Neuronal stem cell (in vitro differentiated cells): Measurements from ENCODE around the gene GET4.
A peak's percentile ranks its signal among the peaks of the same experiment; 100 is the strongest.

Source experiments
- DNase-seq: peaks from one replicate; pipeline ENCODE4 v3.0.0-alpha.2; 2013; ENCODE audit warnings: low spot score
- H2AFZ ChIP-seq: one replicate; pipeline ENCODE4 v1.6.1; 2013; ENCODE audit warnings: mild to moderate bottlenecking, low read length, inconsistent platforms
- H2AK5ac ChIP-seq: 2 replicates; pipeline ENCODE4 v1.6.1; 2013; ENCODE audit warnings: low read depth, mild to moderate bottlenecking, inconsistent platforms, low read length, moderate library complexity, mixed read lengths
- H2BK120ac ChIP-seq: 2 replicates; pipeline ENCODE4 v1.6.1; 2013; ENCODE audit warnings: low read depth, mild to moderate bottlenecking, inconsistent platforms, low read length, moderate library complexity, mixed read lengths
- H2BK12ac ChIP-seq: one replicate; pipeline ENCODE4 v1.6.1; 2013; ENCODE audit warnings: low read length, inconsistent platforms
- H2BK15ac ChIP-seq: 2 replicates; pipeline ENCODE4 v1.6.1; 2013; ENCODE audit warnings: mild to moderate bottlenecking, low read length, inconsistent platforms, mixed read lengths
- H2BK5ac ChIP-seq: one replicate; pipeline ENCODE4 v1.6.1; 2013; ENCODE audit warnings: inconsistent platforms, mild to moderate bottlenecking, low read length, moderate library complexity
- H3K14ac ChIP-seq: one replicate; pipeline ENCODE4 v1.6.1; 2013; ENCODE audit warnings: low read length, inconsistent platforms
- H3K18ac ChIP-seq: 2 replicates; pipeline ENCODE4 v1.6.1; 2013; ENCODE audit warnings: low read length, inconsistent platforms
- H3K23ac ChIP-seq: 2 replicates; pipeline ENCODE4 v1.6.1; 2013; ENCODE audit warnings: low read depth, mild to moderate bottlenecking, mixed read lengths, low read length, inconsistent platforms; ENCODE audit not compliant: poor library complexity
- H3K27ac ChIP-seq: replicated peaks from 3 replicates; pipeline ENCODE4 v1.5.1; 2013; ENCODE audit warnings: low read length, inconsistent platforms
- H3K27me3 ChIP-seq, 3 experiments: 2 replicates each; pipeline ENCODE4 v1.6.1; 2013; ENCODE audit warnings: low read length in 3 of 3, mild to moderate bottlenecking in 2 of 3, inconsistent platforms in 1 of 3, low read depth in 1 of 3, mixed read lengths in 1 of 3, moderate library complexity in 1 of 3; ENCODE audit not compliant: control insufficient read depth in 3 of 3, insufficient read depth in 3 of 3
- H3K36me3 ChIP-seq, 2 donors: replicated peaks in 1 of 2; 2 replicates each; pipeline ENCODE4 v1.6.1; 2013; ENCODE audit warnings: low read length in 2 of 2; ENCODE audit not compliant: control insufficient read depth in 2 of 2, insufficient read depth in 2 of 2
- H3K4ac ChIP-seq: 2 replicates; pipeline ENCODE4 v1.6.1; 2013; ENCODE audit warnings: inconsistent platforms, mild to moderate bottlenecking, low read length, moderate library complexity
- H3K4me1 ChIP-seq, 2 donors: 1 replicate in 1 of 2; 2 replicates in 1 of 2; pipeline ENCODE4 v1.6.1; 2013; ENCODE audit warnings: low read length in 2 of 2, low read depth in 1 of 2; ENCODE audit not compliant: control insufficient read depth in 2 of 2, insufficient read depth in 1 of 2
- H3K4me2 ChIP-seq: one replicate; pipeline ENCODE4 v1.6.1; 2013; ENCODE audit warnings: mild to moderate bottlenecking, low read length, inconsistent platforms; ENCODE audit not compliant: insufficient read depth, poor library complexity, severe bottlenecking
- H3K4me3 ChIP-seq, 2 donors: 2 replicates each; pipeline ENCODE4 v1.5.1; 2013; ENCODE audit warnings: low read length in 2 of 2, mild to moderate bottlenecking in 2 of 2, inconsistent platforms in 1 of 2, moderate library complexity in 1 of 2
- H3K79me1 ChIP-seq: one replicate; pipeline ENCODE4 v1.6.1; 2013; ENCODE audit warnings: low read depth, mild to moderate bottlenecking, inconsistent platforms, low read length, moderate library complexity
- H3K9ac ChIP-seq: one replicate; pipeline ENCODE4 v1.6.1; 2013; ENCODE audit warnings: mild to moderate bottlenecking, low read depth, low read length, inconsistent platforms; ENCODE audit not compliant: poor library complexity
- H3K9me3 ChIP-seq, 2 donors: replicated peaks in 1 of 2; 2 replicates each; pipeline versions ENCODE3 to v1.6.1; 2013; ENCODE audit warnings: low read length in 2 of 2, mild to moderate bottlenecking in 2 of 2, inconsistent platforms in 1 of 2, low read depth in 1 of 2, mixed read lengths in 1 of 2, moderate library complexity in 1 of 2; ENCODE audit not compliant: control insufficient read depth in 2 of 2, insufficient read depth in 1 of 2
- H4K8ac ChIP-seq: one replicate; pipeline ENCODE4 v1.6.1; 2013; ENCODE audit warnings: low read depth, mild to moderate bottlenecking, inconsistent platforms, low read length, moderate library complexity
- H4K91ac ChIP-seq: one replicate; pipeline ENCODE4 v1.6.1; 2013; ENCODE audit warnings: low read length, low read depth, mild to moderate bottlenecking, inconsistent platforms; ENCODE audit not compliant: poor library complexity
- WGBS, 2 donors: extraction: QIAGEN DNeasy Blood & Tissue Kit; methylation state at CpG; one replicate each; pipeline ENCODE4 v1.1.7; 2013; ENCODE audit warnings: missing lambda C conversion rate in 2 of 2, mixed read lengths in 1 of 2; ENCODE audit not compliant: insufficient read length in 2 of 2, insufficient replicate concordance in 1 of 2; ENCODE audit errors: extremely low coverage in 2 of 2; 5-methylcytosine and 5-hydroxymethylcytosine counted together

The GET4 gene

DNA sequence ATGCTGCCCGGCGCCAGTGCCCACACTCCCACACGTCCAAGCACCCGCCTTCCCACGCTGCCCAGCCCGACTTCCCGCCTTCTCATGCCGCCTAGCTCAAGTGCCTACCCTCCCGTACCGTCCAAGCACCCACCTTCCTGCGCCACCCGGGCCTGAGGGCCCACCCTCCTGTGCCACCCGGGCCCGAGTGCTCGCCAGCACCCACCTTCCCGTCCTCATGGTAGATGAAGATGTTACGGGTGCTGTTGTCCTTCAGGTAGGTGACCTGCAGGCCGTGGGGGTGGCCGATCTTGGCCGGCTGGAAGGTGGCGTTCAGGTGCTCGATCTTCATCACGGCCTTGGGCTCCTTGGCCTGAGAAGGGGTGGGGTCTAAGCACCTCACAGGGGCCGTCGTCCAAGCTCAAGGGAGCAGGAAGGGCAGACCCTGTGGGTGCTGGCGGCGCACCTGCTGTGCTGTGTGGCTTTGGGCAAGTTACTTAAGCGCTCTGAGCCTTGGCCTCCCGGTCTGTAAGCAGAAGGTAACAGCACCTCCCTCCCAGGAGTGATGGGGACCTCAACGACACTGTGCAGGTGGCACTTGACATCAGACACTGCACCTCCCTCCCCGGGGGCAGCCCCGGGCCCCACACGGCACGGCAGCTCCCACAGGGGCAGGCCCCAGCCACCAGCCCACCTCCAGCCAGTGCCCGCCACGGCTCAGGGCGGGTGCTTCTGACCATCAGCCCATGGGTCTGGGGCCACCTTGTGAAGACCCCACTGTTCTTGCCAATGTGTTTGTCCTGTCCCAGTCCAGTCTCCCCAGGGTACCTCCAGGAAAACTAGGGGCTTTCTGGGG, 27.8 kb downstream of the GET4 start:
- H2BK5ac ChIP-seq = peak overlapping the region; percentile 75
- peak overlapping the region; percentile 23 for H4K8ac ChIP-seq
- no peak overlapping the region for H3K9ac ChIP-seq
- H3K4me3 ChIP-seq = no peak overlapping the region
- no peak overlapping the region for H3K27ac ChIP-seq
- peaks cover 2 to 4% of the 10 kb centered on the region in 2 donors for H3K4me1 ChIP-seq
- no peak overlapping the region for H4K91ac ChIP-seq
- H2BK15ac ChIP-seq = peak overlapping the region; percentile 75
- H3K4ac ChIP-seq = no peak overlapping the region
- H3K9me3 ChIP-seq = no peaks in the 10 kb centered on the region
- no peak overlapping the region for H3K4me2 ChIP-seq
- H3K27me3 ChIP-seq = peaks cover 0 to 33% (median 9%) of the 10 kb centered on the region in 3 experiments
- peak overlapping the region; percentile 97 for H2AK5ac ChIP-seq
- WGBS, 2 donors = no CpG with 5 or more reads among the region's 37 CpGs
- H3K23ac ChIP-seq = peak overlapping the region; percentile 68
- peak overlapping the region; percentile 47 for H2BK120ac ChIP-seq
- no peak overlapping the region for H2AFZ ChIP-seq
- DNase-seq = no peak
- peak overlapping the region; percentile 84 for H2BK12ac ChIP-seq
- H3K79me1 ChIP-seq = peaks cover 6% of the 10 kb centered on the region
- H3K36me3 ChIP-seq = no peaks in the 10 kb centered on the region
- H3K18ac ChIP-seq = peak overlapping the region; percentile 48
- peak overlapping the region; percentile 38 for H3K14ac ChIP-seq

- H2BK15ac ChIP-seq = no peak overlapping the region
- peak overlapping the region; percentile 97 for H2AK5ac ChIP-seq
- H2BK5ac ChIP-seq = peak overlapping the region; percentile 75
- no peaks in the 10 kb centered on the region for H3K9me3 ChIP-seq
- WGBS, 2 donors = no CpG with 5 or more reads among the region's 20 CpGs
- H3K4ac ChIP-seq = no peak overlapping the region
- H3K23ac ChIP-seq = no peak overlapping the region
- no peak overlapping the region for H3K4me3 ChIP-seq
- H3K27me3 ChIP-seq = peaks cover 3 to 39% (median 15%) of the 10 kb centered on the region in 3 experiments
- peak overlapping the region; percentile 69 for H2AFZ ChIP-seq
- no peak overlapping the region for H3K27ac ChIP-seq
- peaks cover 7% of the 10 kb centered on the region for H3K79me1 ChIP-seq
- no peak overlapping the region for H3K14ac ChIP-seq
- peaks cover 0 to 2% of the 10 kb centered on the region in 2 donors for H3K4me1 ChIP-seq
- H3K18ac ChIP-seq = peak overlapping the region; percentile 57
- H3K4me2 ChIP-seq = no peak overlapping the region
- no peak overlapping the region for H3K9ac ChIP-seq
- no peak overlapping the region for H4K91ac ChIP-seq
- DNase-seq = no peak
- no peak overlapping the region for H2BK120ac ChIP-seq
- no peak overlapping the region for H4K8ac ChIP-seq
- H3K36me3 ChIP-seq = no peaks in the 10 kb centered on the region
- H2BK12ac ChIP-seq = no peak overlapping the region
Measured at GRCh38 chr7:904847-905246, 28.5 kb downstream of the GET4 start.

DNA sequence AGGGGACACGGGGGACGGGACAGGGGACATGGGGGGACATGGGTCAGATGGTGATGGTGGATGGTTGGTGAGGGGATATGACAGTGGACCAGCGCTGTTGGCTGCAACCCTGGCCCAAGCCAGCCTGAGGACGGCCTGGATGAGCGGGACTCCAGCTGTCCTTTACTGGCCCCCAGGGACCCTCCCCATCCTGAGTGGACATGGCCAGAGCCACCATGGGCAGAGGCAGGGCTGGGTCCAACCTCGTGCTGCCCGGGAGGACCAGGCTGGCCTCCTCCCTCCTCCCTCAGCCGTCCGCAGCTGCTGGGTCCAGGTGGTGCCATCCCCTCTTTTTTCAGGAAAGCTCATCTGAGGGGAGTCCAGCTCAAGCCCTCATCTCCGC, 30.4 kb downstream of the GET4 start:
- Histone ChIP-seq H3K14ac (no peak overlapping the region), H3K9ac (no peak overlapping the region), H2BK15ac (peak overlapping the region; percentile 81), H2AFZ (no peak overlapping the region), H3K27ac (no peak overlapping the region), H2BK120ac (no peak overlapping the region), H4K8ac (no peak overlapping the region), H3K36me3 (no peaks in the 10 kb centered on the region), H3K9me3 (no peaks in the 10 kb centered on the region), H3K4me2 (no peak overlapping the region), H2BK5ac (no peak overlapping the region), H3K27me3 (peaks cover 3 to 50% (median 21%) of the 10 kb centered on the region in 3 experiments), H2BK12ac (no peak overlapping the region), H3K4ac (no peak overlapping the region), H4K91ac (no peak overlapping the region), H3K18ac (peak overlapping the region; percentile 64), H3K23ac (peak overlapping the region; percentile 43), H2AK5ac (peak overlapping the region; percentile 97), H3K79me1 (peaks cover 7% of the 10 kb centered on the region), H3K4me1 (no peaks in the 10 kb centered on the region), H3K4me3 (no peak overlapping the region)
- WGBS, 2 donors = no CpG with 5 or more reads among the region's 10 CpGs
- no peak for DNase-seq

DNA sequence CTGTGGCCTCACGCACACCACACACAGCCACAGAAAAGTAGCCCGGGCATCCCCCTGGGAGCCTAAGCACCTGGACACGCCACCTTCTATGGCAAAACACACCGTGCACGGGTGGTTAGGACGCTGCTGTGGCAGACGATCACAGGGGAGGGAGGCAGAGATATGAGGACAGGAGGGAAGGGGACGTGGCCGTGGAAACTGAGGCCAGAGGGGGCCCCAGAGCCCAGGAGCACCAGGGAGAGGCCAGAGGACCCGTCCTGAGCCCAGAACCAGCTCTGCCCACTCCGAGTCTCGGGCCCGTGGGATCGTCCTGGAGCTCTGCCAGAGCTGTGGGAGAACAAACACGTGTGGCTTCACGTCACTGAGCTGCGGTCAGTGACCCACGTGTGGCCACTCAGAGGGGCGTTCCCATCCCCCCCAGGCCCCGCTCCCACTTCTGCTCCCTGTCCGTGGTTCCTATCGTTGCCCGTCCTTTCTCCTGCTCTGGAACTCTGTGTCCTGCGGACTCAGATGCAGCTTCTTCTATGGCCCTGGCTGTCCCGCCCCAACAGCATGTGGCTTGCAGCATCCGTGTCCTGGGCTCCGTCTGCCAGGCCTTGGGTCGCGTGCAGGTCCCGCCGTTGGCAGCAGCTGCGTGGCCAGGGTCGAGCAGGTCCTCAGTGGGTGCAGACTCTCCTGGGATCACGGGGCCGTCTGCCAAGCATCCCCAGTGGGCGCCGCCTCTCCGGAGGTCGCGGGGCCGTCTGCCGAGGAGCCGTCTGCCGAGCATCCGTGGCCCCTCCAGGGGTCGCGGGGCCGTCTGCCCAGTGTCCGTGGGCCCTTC, 31.0 kb downstream of the GET4 start:
- Histone ChIP-seq H3K4me2 (peak overlapping the region; percentile 11), H3K4me3 (no peak overlapping the region), H2AFZ (no peak overlapping the region), H4K91ac (no peak overlapping the region), H3K14ac (peak overlapping the region; percentile 21), H3K4me1 (no peaks in the 10 kb centered on the region), H3K36me3 (no peaks in the 10 kb centered on the region), H2BK12ac (peak overlapping the region; percentile 94), H3K9ac (no peak overlapping the region), H3K9me3 (peaks cover 0 to under 1% of the 10 kb centered on the region in 2 donors), H2BK15ac (peak overlapping the region; percentile 81), H3K4ac (peak overlapping the region; percentile 37), H2BK5ac (peak overlapping the region; percentile 24), H3K27me3 (peaks cover 3 to 50% (median 21%) of the 10 kb centered on the region in 3 experiments), H3K79me1 (peaks cover 11% of the 10 kb centered on the region), H2AK5ac (peak overlapping the region; percentile 97), H3K27ac (no peak overlapping the region), H2BK120ac (no peak overlapping the region), H4K8ac (no peak overlapping the region), H3K18ac (peak overlapping the region; percentile 64), H3K23ac (peak overlapping the region; percentile 43)
- DNase-seq = no peak
- no CpG with 5 or more reads among the region's 49 CpGs for WGBS, 2 donors
